ENCODE data around the gene CNTN5. TPM values are rescaled to one million over a fixed set of nuclear protein-coding genes. Genes with fewer than 3 reads are reported as not detected.

CNTN5 gene
- total RNA-seq, 1 donor from 2014 or later, result not detected

DNA sequence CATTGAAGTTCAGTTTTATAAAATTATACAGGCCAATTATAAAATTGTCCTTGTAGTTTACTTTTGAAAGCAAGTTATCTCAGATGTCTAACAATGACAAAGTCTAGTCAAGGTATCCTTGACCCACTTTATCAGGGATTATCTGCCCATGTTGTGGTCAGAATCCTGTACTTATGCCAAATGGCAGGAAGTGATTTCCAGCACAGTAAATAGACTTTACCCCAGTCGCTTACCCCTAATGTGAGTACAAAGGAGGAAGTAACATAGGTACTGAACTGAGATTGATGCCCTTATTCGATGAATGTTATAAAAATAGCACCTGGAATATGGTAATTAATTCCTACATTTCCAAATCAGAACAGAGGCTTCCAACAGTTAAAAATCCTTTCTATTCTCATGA lies 355.7 kb downstream of the CNTN5 start:
- ChIA-PET POLR2A (no interaction called here), CTCF (no interaction called here)
- ATAC-seq (ENCODE audit: low read depth) (no peak), DNase-seq (no peak)
- no peak overlapping the region for H3K27ac Mint-ChIP-seq
- peaks cover 3% of the 10 kb centered on the region for H3K9me3 Mint-ChIP-seq
- no peak overlapping the region for H3K4me3 Mint-ChIP-seq
- intact Hi-C loops (cut with micrococcal nuclease), result no loop called here
- no peaks in the 10 kb centered on the region for H3K27me3 Mint-ChIP-seq
- TF ChIP-seq, protein P1, sequence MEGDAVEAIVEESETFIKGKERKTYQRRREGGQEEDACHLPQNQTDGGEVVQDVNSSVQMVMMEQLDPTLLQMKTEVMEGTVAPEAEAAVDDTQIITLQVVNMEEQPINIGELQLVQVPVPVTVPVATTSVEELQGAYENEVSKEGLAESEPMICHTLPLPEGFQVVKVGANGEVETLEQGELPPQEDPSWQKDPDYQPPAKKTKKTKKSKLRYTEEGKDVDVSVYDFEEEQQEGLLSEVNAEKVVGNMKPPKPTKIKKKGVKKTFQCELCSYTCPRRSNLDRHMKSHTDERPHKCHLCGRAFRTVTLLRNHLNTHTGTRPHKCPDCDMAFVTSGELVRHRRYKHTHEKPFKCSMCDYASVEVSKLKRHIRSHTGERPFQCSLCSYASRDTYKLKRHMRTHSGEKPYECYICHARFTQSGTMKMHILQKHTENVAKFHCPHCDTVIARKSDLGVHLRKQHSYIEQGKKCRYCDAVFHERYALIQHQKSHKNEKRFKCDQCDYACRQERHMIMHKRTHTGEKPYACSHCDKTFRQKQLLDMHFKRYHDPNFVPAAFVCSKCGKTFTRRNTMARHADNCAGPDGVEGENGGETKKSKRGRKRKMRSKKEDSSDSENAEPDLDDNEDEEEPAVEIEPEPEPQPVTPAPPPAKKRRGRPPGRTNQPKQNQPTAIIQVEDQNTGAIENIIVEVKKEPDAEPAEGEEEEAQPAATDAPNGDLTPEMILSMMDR (IDR thresholded peaks at IDR 0.05), result no peak
- H3K4me1 Mint-ChIP-seq, result no peaks in the 10 kb centered on the region
- no peaks in the 10 kb centered on the region for H3K36me3 Mint-ChIP-seq (ENCODE audit: low read depth)

DNA sequence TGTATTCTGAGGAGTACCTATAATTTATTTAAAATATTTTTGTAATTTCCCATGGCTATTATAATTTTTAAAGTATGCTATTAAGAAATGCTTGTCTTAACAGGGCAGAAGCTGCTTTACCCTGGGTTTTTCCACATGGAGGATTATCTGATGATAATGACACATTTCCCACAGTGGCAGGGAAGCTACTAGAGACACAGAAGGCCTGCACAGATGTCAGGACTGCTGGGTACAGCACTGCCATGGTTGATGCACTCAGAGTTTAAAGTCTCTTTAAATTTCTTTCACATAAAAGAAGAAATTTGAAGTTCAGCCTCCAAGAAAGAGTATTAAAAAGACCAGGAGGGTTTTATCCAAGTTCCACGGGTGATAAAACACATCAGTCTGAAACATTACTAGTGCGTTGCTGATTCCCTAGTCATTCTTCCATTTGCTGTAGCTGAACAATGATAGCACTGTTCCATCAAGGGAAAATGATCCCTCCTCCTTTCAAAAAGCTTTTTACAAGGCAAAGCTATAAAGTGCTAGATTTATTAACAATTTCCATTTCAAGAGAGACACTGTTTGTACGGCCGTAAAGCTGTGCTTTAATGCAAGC lies 363.0 kb downstream of the CNTN5 start:
- ChIA-PET CTCF (no interaction called here), POLR2A (no interaction called here)
- H3K36me3 Mint-ChIP-seq (ENCODE audit: low read depth), result no peaks in the 10 kb centered on the region
- no peak overlapping the region for H3K4me3 Mint-ChIP-seq
- no peaks in the 10 kb centered on the region for H3K4me1 Mint-ChIP-seq
- peaks cover 2% of the 10 kb centered on the region for H3K9me3 Mint-ChIP-seq
- TF ChIP-seq, protein P1 (IDR thresholded peaks at IDR 0.05), result no peak
- no peaks in the 10 kb centered on the region for H3K27me3 Mint-ChIP-seq
- intact Hi-C loops (cut with micrococcal nuclease), result no loop called here
- no peak for DNase-seq
- ATAC-seq (ENCODE audit: low read depth), result no peak
- H3K27ac Mint-ChIP-seq, result no peak overlapping the region

DNA sequence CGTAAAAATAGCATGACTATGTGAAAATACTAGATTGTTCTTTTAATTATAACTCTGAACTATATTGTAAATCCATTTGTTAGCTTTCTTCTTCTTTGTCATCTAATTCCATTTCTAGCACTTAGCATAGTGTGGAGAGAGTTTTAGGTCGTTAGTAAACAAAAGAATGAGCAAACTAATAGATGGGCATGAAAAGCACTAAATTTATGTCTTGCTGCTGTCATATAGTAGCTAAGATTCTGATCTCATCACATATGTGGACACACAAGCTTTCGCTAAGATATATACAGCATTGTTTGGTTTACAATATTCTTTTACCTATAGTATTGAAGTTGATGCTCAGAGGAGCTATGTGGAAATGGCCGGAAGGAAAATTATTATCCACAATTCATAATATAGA lies 370.5 kb downstream of the CNTN5 start:
- H3K36me3 Mint-ChIP-seq (ENCODE audit: low read depth), result no peaks in the 10 kb centered on the region
- ChIA-PET POLR2A (no interaction called here), CTCF (no interaction called here)
- intact Hi-C loops (cut with micrococcal nuclease), result no loop called here
- no peaks in the 10 kb centered on the region for H3K27me3 Mint-ChIP-seq
- H3K27ac Mint-ChIP-seq, result no peak overlapping the region
- TF ChIP-seq, protein P1 (IDR thresholded peaks at IDR 0.05), result no peak
- ATAC-seq (ENCODE audit: low read depth) (no peak), DNase-seq (no peak)
- no peak overlapping the region for H3K4me3 Mint-ChIP-seq
- H3K9me3 Mint-ChIP-seq, result no peaks in the 10 kb centered on the region
- no peaks in the 10 kb centered on the region for H3K4me1 Mint-ChIP-seq

DNA sequence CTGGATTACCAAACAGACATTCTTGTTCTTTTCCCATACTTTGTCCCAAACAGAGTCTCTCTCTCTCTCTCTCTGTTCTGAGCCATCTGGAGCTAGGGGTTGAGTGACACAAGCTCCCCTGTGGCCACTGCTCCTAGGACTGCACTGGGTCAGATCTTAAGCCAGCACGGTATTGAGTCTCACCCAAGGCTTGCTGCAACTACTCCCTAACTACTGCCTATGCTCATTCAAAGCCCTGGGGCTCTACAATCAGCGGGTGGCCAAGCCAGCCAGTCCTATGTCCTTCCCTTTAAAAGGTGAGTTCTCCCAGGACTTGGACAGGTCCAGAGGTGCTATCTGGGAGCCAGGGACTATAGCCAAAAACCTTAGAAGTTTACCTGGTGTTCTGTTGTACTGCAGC lies 385.6 kb downstream of the CNTN5 start:
- H3K27me3 Mint-ChIP-seq, result no peaks in the 10 kb centered on the region
- H3K4me1 Mint-ChIP-seq, result no peaks in the 10 kb centered on the region
- TF ChIP-seq, protein P1 (IDR thresholded peaks at IDR 0.05), result no peak
- ATAC-seq (ENCODE audit: low read depth), result no peak
- POLR2A ChIA-PET, result no interaction called here
- H3K9me3 Mint-ChIP-seq, result peaks cover 5% of the 10 kb centered on the region
- intact Hi-C loops (cut with micrococcal nuclease), result no loop called here
- CTCF ChIA-PET, result no interaction called here
- H3K4me3 Mint-ChIP-seq, result no peak overlapping the region
- H3K27ac Mint-ChIP-seq, result no peak overlapping the region
- no peaks in the 10 kb centered on the region for H3K36me3 Mint-ChIP-seq (ENCODE audit: low read depth)
- DNase-seq, result no peak

DNA sequence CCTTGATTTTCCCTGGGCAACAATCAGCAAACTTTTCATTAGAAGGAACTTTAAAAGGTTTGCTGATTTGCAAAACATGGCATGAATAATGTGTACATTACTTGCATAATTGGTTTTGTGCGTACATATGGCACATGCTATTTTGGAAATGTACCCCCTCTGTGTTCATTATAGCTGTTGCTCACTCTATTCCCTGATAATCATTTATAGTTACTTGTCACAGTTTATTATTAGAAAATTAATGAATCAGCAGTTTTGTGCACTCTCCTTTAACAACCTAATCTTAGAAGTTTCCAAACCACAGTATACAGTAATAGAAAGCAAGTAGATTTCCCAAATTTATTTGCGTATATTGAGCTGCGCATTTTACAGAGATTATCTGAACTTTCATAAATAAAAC lies 389.9 kb downstream of the CNTN5 start:
- Mint-ChIP-seq H3K4me3 (no peak overlapping the region), H3K27ac (no peak overlapping the region), H3K36me3 (ENCODE audit: low read depth) (no peaks in the 10 kb centered on the region), H3K9me3 (peaks cover 3% of the 10 kb centered on the region), H3K27me3 (no peaks in the 10 kb centered on the region), H3K4me1 (no peaks in the 10 kb centered on the region)
- CTCF ChIA-PET, result no interaction called here
- POLR2A ChIA-PET, result no interaction called here
- DNase-seq, result no peak
- ATAC-seq (ENCODE audit: low read depth), result no peak
- intact Hi-C loops (cut with micrococcal nuclease), result no loop called here
- TF ChIP-seq, protein P1 (IDR thresholded peaks at IDR 0.05), result no peak

All from activated B cell treated with CpG ODN at 0.5 μM for 24 hours (primary cell).